IPS-18c (cell line): ENCODE results near the gene ZFHX3.

Experiments used
- H3K4me3 ChIP-seq: 2 replicates; pipeline ENCODE4 v1.7.0; 2013; ENCODE audit warnings: low read depth, mild to moderate bottlenecking, low read length, moderate library complexity; ENCODE audit not compliant: insufficient read depth
- H3K9me3 ChIP-seq: one replicate; pipeline ENCODE4 v1.6.1; 2013; ENCODE audit warnings: mild to moderate bottlenecking, low read length, moderate library complexity; ENCODE audit not compliant: control insufficient read depth, insufficient read depth

ZFHX3 gene

DNA sequence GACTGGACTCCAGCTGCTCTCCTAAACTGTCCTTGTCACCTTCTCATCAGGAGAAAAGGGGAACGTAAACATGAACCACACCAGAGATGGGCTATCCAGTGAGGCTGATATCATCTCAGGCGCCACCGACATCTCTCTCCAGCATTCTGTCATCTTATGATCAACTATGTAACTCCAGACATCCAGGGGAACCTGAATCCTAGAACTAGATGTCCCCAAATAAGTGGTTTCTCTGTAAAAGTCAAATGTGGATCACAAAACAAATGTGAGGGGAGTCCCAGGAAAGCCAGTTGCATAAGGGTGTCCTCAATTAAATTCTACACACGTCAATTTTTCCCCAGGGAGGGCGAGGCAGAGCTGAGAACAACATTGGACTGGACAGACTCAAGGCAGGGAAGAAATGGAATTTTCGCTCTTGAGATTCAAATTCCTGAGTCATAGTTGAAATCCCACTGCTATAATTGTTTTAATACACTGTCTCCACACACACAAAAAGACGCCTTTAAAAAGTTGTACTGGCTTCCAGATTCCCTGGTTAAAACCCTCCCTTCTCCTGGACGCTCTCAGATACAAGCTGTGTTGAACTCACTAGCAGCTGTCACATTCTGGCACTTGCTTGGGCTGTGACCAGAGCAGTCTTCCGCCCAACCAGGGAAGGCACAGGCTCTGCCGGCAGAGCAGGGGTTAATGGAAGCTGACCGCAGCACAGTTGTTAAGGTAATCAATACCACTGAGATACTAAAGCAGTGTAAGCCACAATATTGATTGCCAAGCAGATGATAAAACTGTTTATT, 62.6 kb downstream of the ZFHX3 start:
- H3K9me3 ChIP-seq, result no peaks in the 10 kb centered on the region
- no peak overlapping the region for H3K4me3 ChIP-seq

DNA sequence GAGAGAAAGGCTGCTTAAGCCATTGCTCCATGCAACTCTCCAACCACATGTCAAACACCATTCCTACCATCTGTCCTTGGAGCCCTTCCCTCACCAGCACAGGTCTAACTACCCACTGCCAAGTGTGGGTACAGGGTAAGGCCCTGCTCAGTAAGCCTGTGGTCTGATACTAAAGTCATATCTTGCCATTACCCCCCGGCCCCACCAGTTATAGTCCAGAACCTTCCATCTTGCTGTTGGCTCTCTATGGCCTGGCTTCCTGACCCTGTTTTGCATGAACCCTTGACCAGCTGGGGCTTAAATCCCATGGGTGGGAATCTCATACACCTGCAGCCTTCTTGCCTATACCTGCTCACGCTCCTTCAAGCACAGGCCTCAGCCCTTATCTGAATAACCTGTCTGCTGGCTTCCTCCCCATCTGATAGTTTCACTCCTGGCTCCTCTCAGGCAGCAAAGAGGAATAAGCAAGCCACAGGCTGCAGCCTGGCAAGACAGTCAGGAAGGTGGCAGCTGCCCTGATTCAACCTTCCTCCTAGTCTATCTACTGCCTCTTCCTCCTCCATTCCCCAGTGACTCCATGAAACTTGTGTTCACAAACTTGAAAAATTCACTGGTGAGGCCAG, 64.1 kb downstream of the ZFHX3 start:
- no peak overlapping the region for H3K4me3 ChIP-seq

GRCh38 chr16:72983241-72983640, 64.7 kb downstream of the ZFHX3 start:
- Histone ChIP-seq H3K9me3 (no peaks in the 10 kb centered on the region), H3K4me3 (no peak overlapping the region)

More for the DNA sequence above, 64.1 kb downstream of the ZFHX3 start:
- H3K9me3 ChIP-seq, result no peaks in the 10 kb centered on the region

GRCh38 chr16:72979974-72980373, 68.0 kb downstream of the ZFHX3 start:
- H3K4me3 ChIP-seq, result no peak overlapping the region
- H3K9me3 ChIP-seq, result no peaks in the 10 kb centered on the region

DNA sequence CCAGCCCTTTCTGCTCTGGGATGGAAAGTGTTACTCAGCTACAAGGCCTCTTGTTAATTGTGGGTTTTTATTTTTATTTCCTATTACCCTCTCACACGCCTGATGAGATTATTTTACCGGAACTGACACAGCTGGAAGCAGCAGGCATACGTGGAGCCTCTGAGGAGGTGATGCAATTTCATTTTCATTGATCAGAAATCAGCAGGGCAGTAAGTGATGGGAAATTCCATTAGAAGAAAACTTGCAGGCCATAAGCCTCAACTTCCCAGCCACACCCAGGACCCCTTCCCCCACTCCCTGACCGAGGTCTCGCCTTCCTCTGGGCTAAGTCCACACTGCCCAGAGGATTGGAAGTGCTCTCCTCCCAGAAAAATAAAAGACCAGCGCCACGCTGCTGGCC, 69.7 kb downstream of the ZFHX3 start:
- no peak overlapping the region for H3K4me3 ChIP-seq
- H3K9me3 ChIP-seq, result no peaks in the 10 kb centered on the region

- H3K4me3 ChIP-seq, result no peak overlapping the region
Measured at GRCh38 chr16:72977127-72977526, 70.8 kb downstream of the ZFHX3 start.

DNA sequence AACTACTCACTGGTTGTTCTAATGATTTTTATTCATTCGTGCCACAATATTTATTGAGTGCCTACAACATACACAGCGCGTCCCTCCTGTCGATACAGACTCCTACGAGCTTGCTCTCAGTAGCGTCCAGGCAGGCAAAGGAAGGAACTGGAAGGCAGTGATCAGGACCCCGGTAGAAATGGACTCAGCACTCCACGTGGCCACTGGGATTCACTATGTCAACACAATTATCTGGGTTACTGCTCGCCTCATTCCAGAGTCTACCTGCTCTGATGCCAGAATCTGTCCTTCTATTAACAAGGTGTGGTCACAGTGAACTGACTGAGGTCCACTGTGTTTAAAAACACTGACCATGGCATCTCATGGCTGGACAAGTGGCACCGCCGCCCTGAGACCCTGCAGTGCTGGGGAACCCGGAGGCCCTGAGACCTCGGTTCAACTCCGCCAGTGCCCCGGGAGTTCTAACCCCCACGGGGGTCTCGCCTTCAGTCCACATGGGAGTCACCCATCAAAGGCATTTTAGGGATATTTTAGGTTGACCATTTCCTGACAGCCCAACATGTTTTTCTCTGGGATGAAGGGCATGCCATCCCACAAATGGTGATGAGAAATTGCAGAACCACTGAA, 71.4 kb downstream of the ZFHX3 start:
- Histone ChIP-seq H3K9me3 (no peaks in the 10 kb centered on the region), H3K4me3 (no peak overlapping the region)

More at GRCh38 chr16:72977127-72977526, 70.8 kb downstream of the ZFHX3 start:
- no peaks in the 10 kb centered on the region for H3K9me3 ChIP-seq

DNA sequence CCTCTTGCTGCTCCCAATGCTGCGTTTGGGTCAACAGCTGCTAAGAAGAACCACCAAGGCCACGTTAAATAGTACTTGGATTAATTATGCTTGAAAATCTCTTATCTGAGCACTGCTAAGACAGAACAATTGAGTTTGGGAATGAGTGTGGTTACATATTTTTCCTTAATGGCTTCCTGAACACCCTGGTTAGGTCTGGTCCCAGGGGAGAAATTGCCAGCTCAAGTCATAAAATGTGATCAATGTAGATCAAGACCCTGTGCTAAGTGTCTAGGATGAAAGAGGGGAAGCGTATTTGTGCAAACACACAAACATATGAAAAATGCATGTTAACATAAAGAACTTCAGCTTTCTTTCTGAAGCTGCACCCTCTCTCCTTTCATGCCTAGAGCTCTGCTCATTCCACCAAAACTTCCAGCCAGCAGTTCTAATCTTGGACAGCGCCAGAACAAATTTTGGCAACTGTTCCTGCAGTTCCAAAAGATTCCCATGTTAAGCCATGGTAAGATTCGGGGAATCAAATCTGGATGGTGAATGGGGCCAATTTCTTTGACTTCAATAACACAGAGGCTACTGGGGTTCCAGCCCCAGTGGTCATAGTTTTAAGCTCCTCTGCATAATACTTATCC, 72.0 kb downstream of the ZFHX3 start:
- H3K4me3 ChIP-seq, result no peak overlapping the region
- no peaks in the 10 kb centered on the region for H3K9me3 ChIP-seq

- Histone ChIP-seq H3K4me3 (no peak overlapping the region), H3K9me3 (no peaks in the 10 kb centered on the region)
Measured at GRCh38 chr16:72974142-72974769, 73.7 kb downstream of the ZFHX3 start.

DNA sequence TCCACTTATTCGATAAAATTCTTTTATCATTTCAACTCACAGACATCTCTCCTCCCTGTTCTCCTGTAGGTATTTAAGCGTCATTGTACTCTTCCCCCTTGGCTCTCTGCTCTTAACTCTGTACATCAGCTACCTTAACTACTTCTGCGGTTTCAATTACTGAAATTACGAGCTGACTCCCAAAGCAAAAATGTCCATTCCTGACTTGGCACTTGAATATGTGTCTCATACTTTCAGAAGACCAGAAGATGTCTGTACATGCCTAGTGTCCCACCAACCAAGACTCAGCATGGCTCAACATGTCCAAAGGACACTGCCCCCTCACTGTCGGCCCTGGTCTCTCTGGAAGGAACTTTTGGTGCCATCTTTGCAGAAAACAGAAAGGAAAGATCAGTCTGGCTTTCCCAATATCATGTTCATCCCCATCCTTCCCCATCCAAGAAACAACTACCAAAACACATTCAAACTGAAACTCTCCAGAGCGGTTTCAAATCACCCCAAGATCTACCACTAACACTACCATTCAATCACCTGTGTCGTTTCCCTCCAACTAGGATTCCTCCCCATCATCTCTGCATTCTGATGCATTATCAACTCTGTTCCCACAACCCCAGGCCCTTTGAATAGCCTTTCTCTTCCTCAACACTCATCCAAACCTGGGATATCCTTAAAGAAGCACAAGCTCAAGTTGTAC, 74.9 kb downstream of the ZFHX3 start:
- Histone ChIP-seq H3K4me3 (no peak overlapping the region), H3K9me3 (no peaks in the 10 kb centered on the region)

DNA sequence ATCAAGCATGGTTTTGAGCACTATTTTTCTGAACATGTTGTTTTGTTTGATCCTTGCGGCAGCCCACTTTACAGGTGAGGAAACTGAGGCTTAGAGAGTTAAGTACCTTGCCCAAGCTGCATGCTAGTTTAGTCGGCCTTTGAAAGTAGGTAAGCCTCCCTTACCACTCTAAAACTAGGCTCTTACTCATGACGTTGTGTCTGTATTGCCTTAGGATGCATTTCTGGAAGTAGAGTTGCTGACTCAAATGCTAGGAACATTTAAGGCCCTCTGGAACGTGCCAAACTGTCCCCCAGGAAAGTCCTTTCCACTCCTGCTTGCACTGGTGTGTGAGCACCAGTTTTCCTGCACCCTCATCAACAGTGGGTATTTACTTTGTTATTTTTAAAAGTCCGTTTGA, 76.6 kb downstream of the ZFHX3 start:
- no peak overlapping the region for H3K4me3 ChIP-seq
- no peaks in the 10 kb centered on the region for H3K9me3 ChIP-seq

GRCh38 chr16:72970656-72971055, 77.3 kb downstream of the ZFHX3 start:
- Histone ChIP-seq H3K9me3 (no peaks in the 10 kb centered on the region), H3K4me3 (no peak overlapping the region)

DNA sequence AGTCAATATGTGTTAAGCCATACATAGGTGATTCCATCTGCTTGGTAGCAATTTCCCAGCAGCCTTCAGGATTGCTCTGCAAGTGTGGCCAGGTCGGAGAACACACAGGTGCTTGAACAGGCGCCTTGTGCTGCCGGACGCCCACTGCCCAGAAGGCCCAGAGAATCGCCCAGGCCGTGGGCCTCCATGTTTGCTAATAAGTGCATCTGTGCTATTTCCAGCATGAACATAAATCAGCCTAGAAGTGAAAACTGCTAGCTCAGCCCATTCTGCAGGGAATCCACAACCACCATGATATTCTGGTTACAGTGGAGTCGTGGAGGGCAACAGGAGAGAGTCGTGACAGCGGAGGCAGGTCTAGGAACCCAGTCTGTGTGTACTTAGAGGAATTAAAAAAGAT, 78.1 kb downstream of the ZFHX3 start:
- Histone ChIP-seq H3K4me3 (no peak overlapping the region), H3K9me3 (no peaks in the 10 kb centered on the region)

- H3K9me3 ChIP-seq, result no peaks in the 10 kb centered on the region
Measured at GRCh38 chr16:72969146-72969545, 78.8 kb downstream of the ZFHX3 start.

DNA sequence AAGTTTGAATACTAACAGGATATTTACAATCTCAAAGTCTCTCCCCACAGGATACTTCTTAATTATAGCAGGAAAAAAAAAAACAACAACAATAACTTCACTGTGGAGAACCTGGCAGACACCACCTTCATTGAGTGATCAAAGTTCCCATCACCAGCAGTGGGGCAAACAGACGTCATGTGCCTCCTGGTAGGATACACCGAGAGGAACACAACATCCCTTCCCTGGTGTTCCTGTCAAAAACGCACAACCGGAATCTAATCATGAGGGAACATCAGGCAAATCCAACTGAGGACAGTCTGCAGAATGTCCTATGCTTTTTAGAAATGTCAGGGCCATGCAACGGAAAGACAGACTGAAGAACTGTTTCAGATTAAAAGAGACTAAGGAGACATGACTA, 80.0 kb downstream of the ZFHX3 start:
- H3K9me3 ChIP-seq, result no peaks in the 10 kb centered on the region
- no peak overlapping the region for H3K4me3 ChIP-seq

More at GRCh38 chr16:72969146-72969545, 78.8 kb downstream of the ZFHX3 start:
- no peak overlapping the region for H3K4me3 ChIP-seq

DNA sequence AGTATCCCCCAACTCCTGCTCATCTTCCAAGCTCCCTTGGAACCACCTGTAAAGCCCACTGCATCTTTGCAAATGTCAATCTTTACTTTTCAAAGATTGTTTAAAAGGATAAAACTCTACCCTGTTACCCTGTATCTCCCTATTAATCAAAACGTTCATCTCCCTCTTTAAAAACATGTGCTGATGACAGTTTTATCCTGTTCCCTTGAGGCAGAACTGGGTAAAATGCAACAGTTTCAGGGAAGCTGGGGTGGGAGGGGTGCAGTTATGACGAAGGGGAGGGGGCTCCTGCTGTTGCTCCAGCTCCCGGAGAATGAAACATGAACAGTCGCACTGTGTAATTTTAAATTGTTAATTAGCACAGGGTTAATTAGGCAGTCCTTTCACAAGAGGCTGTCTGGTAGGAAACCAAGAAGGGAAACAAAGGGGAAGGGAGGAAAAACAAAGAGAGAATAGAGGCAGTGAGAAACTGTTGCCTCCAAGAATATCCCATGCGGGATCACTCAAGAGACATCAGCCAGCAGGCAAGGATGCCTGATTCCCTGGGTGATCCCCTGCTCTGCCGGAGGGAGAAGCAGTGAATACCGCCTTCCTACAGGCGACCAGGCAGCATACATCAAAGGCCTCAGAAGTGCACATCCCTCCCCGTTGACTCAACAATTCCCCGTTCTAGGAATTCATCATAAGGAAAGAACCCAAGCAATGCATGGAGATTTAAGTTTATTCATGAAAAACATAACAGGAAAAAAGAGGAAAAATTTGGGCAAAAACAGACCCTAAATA, 84.2 kb downstream of the ZFHX3 start:
- no peak overlapping the region for H3K4me3 ChIP-seq
- no peaks in the 10 kb centered on the region for H3K9me3 ChIP-seq
